Measurements from ENCODE around the gene P4HTM.

The P4HTM gene, protein sequence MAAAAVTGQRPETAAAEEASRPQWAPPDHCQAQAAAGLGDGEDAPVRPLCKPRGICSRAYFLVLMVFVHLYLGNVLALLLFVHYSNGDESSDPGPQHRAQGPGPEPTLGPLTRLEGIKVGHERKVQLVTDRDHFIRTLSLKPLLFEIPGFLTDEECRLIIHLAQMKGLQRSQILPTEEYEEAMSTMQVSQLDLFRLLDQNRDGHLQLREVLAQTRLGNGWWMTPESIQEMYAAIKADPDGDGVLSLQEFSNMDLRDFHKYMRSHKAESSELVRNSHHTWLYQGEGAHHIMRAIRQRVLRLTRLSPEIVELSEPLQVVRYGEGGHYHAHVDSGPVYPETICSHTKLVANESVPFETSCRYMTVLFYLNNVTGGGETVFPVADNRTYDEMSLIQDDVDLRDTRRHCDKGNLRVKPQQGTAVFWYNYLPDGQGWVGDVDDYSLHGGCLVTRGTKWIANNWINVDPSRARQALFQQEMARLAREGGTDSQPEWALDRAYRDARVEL

DNA sequence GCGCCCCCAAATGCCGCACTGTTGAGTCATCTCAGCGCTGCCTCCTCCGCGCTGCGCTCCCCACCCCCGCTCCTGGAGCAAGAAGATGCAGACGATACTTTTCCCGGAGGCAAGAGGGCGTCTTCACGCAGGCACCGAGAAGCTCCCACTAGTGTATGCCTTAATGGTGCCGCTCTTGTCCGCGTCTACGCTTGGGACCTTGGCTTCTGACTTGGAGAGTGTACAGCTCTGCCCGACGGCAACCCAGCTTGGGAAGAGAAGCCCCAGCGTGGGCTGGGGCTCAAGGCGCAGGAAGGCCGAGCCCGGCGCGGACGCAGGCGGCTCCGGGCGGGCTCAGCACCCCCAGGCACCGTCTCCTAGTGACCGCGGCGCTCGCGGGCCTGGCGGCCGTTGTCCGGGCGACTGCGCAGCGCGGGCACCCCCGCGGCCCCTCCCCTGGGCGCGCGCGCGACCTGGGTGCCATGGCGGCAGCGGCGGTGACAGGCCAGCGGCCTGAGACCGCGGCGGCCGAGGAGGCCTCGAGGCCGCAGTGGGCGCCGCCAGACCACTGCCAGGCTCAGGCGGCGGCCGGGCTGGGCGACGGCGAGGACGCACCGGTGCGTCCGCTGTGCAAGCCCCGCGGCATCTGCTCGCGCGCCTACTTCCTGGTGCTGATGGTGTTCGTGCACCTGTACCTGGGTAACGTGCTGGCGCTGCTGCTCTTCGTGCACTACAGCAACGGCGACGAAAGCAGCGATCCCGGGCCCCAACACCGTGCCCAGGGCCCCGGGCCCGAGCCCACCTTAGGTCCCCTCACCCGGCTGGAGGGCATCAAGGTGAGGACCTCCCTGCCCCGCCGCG lies at the start of gene P4HTM:
TSS of gene P4HTM (plus strand) at position 446 of the 840 bp plus-strand sequence. CDS start at position 462, 16 bp downstream.
- ATAC-seq (peak; percentile 88), DNase-seq (peak; percentile 88)

DNA sequence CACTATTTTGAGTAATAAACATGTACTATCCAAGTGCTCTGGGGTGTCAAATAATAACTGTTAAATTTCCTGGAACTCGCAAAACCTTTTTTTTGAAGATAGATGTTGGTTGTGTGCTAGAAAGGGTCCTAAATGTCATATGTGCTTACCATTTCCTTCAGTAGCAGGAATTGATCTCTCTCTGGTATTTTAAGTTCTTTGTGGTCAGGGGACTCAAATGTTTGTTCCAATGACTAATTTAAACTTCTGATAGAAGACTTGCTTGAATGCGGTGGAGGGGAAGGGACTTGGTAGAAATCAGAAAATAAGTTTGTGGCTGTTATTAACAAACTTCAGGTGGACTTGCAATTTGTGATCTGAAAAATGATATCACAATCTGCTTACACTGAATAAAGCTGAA lies 44.6 kb upstream of the P4HTM start:
- ATAC-seq (peak; percentile 59), DNase-seq (no peak)

DNA sequence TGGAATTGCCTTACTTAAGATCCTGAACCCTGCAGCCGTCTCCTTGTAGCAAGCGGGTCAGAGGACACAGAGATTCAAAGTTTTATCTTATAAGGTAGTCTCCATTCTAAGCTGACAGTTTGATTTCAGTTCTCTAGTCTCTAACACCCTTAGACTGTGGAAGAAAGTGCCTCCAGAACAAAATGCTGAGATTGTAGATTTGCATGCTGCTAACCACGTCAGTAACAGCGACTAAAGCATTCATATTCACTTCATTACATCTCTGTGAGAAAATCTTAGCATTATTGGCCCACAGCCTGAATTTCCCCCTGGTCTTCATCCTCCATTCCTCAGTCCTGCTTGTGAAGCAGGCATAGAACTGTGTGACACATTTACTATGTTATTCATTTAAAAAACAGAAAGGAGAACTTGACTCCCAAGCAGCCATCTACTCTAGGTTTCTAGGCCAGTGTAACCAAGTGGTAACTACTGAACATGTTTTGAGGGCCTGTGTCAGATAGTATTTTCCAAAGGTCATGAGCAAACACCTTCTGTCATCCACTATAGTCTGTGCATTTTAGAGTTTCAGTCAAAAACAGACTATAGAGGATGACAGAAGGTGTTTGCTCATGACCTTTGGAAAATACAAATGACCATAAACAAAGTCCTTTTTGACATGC lies 44.0 kb upstream of the P4HTM start:
- DNase-seq: no peak
- ATAC-seq: peak; percentile 88

DNA sequence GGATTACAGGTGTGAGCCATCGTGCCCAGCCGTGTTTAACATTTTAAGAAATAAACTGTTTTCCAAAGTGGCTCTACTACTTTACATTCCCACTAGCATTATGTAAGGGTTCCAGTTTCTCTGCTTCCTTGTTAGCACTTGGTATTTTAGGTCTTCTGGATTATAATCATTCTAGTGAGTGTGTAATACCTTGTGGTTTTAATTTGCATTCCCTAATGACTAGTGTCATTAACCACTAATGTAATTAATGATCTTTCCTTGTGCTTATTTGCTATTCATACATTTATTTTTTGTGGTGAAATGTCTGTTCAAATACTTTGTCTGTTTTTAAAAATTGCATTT lies 40.7 kb upstream of the P4HTM start:
- ATAC-seq (no peak), DNase-seq (no peak)

DNA sequence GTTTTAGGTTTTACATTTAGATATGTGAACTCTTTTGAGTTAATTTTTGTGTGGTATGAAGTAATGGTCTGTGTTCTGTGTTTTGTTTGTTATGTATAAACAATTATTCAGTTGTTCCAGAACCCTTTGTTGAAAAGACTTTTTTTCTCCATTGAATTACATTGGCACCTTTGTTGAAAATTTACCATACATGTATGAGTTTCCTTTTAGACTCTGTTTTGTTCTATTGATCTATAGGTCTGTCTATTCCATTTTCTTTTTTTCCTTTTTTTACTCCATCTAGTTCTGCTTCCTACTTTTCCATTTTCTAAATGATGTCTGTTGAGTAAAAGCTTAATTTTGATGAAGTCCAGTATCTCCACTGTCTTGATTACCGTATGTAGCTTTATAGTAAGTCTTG lies 40.0 kb upstream of the P4HTM start:
- DNase-seq (no peak), ATAC-seq (no peak)

DNA sequence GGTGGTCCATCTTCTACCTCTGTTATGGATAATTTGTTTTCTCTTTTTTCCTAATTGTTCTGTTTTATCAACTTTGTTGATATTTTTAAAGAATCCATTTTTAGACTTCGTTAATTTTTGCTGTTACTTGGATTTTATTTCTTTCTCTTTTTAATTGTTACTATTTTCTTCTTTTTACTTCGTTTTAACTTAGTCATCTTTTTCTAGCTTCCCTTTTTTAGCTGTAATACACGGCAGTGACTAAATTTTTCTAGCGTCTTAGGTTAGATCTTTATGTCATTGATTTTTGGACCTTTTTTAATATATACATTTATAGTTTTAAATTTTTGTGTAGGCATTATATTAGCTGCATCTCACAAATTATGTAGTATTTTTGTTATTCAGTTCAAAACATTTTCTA lies 38.3 kb upstream of the P4HTM start:
- no peak for DNase-seq
- no peak for ATAC-seq

DNA sequence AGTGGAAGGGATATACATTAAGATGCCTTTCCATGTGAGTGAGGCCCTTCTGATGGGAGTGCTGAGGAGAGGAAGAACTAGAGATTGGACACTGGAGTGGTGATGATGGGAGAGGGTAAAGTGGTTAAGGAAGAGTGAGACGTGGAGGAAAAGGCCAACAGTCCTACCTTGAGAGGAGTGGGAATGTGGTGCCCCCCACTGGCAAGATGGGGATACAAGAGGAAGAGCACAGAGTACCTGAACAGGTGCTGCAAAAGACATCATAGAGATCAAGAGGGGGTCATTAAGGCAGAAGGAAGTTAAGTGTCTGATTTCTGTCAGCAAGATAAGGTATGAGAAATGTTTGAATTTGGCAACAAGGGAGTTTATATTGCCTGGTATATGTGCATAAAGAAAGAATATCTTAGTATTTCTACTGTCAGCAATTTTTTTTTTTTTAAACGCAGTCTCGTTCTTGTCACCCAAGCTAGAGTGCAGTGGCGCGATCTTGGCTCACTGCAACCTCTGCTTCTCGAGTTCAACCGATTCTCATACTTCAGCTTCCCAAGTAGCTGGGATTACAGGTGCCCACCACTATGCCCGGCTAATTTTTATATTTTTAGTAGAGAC lies 37.4 kb upstream of the P4HTM start:
- ATAC-seq (no peak), DNase-seq (peak; percentile 52)

DNA sequence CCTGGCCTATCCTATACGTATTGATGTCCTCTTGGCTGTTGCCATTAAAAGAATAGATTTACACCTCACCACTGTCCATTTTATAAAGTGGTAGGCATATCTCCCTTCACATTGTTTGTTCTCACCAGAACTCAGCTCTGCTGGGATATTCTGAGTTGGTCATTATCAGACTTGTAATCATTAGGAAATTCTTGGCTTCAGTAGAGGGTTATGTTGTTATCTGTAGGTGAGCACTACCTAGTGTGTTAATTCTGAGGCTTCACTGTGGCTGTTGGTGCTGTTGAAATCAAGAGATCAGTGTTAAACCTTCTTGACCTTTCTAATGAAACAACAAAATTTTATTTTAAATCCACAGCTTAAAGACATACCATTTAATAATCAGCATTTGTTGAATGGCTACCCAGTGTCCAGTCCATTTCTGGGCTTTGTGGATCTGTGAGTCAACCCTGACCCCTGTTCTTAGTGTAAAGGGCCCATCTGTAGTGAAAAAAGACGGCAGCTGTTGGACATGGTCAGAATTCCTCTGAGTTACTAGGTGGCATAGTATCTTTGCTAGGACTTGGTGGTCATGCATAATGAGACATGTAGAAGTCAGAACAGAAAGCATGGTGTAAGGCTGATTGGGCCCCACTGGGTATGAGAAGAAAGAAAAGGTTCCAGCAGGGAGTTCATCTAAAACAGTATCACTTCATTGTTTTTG lies 32.9 kb upstream of the P4HTM start:
- DNase-seq (no peak), ATAC-seq (no peak)

DNA sequence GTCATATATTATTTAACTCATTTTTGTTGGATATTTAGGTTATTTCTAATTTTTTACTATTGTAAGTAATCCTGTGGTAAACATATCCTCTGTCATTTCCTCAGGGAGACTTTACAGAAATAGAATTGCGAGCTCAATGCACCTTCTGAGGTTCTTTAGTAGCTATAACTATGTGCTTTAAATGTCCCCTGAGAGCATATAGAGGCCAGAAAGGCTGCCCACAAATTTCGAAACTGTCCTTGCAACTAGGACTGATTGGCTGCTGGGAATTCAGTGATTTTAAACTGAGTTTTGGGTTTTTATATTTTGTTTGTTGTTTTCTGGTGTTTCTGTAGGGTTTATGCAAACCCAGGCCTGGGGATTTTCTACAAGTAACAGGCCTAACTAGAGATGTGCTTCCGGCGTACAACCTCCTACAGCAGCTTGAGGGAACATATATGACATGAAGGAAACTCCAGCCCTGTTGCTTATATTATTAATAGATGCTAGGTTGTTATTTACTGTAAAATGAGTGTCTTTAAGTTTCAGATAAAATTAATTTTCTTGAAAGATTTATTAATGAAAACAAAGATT lies 29.1 kb upstream of the P4HTM start:
- no peak for DNase-seq
- no peak for ATAC-seq

DNA sequence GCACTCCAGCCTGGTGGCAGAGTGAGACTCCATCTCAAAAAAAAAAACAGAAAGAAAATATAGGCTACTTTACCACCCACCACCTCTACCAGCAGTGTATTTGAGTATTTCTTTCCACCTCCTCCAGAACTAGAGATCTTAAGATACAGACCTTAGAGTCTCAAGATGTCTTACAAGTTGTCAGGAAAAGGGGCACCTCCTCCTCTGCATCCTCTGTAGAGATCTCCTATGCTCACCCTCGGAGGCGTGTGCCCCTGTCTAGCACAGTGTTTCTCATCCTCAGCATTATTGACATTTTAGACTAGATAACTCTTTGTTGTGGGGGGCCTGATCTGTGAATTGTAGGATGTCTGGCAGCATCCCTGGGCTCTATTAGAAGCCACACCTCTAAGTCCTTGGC lies 27.7 kb upstream of the P4HTM start:
- ATAC-seq (peak; percentile 36), DNase-seq (no peak)

DNA sequence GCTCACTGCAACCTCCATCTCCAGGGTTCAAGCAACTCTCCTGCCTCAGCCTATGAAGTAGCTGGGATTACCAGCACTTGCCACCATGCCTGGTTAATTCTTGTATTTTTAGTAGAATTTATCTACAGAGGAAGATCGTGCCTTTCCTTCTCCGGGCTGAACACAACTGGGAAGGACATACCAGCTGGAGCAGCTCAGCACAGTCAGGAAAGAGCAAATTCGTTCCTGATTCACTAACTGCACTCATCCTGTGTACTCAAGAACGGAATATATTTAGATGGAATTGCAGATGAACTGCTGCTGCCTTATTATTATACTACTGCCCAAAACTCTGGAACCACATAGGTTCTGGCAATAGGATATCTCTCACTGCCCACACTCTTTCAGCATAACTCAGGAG lies 27.1 kb upstream of the P4HTM start:
- ATAC-seq: no peak

DNA sequence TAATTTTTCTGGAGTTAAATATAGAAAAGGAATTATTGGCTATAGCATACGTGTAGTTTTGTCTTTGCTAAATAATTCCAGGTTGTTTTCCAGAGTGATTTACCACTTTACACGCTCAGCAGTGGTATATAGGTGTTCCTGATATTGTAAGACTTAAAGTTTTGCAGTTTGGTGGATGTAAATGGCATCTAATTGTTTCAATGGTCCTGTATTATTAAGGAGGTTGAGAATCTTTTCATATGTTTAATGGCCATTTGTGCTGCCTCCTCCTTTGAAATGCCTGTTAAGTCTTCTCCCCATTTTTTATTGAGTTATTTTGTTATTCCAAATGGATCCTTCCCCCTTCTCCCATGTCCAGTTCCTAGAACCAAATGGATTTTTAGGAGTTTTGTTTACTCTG lies 26.4 kb upstream of the P4HTM start:
- ATAC-seq: no peak
- DNase-seq: no peak

More for the DNA sequence above, 27.1 kb upstream of the P4HTM start:
- no peak for DNase-seq

DNA sequence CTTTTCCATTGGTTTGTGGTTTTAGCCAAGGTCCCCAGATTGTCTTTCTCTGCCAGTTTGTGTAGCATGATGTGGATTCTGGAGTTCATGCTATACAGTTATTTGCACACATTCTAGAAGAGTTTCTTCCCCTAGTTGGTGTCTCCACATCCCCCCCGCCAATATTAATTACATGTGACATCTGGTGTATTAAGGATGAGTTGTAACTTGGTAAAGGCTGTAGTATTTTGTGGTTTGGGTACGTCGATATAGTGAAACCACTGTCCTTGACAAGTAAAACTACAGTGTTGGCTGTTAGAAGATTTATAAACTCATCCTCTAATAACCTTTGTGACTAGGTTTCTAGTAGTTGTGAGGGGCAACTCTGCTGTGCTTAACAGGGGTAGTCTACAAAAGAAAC lies 23.7 kb upstream of the P4HTM start:
- no peak for ATAC-seq

DNA sequence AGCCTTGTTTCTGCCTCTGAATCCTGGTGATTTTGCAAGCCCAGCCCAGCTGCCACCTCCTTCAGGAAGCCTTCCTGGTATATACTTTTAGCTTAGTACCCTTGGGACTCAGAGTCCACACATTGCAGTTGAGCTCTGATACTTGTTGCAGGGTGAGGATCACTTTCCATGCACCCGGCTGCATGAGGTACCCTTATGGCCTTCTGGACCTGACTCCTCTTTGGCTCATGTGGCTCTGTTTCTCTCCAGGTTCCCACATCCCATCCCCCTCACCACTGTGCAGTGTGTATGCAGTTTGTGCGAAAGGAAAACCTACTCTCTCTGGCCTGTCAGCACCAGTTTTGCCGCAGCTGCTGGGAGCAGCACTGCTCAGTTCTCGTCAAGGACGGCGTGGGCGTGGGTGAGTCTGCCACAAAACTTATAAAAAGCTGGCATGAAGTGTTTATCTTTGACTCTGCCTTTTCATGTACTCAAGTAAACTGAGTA lies 23.1 kb upstream of the P4HTM start:
- ATAC-seq (no peak), DNase-seq (no peak)

More for the DNA sequence above, 23.7 kb upstream of the P4HTM start:
- no peak for DNase-seq

DNA sequence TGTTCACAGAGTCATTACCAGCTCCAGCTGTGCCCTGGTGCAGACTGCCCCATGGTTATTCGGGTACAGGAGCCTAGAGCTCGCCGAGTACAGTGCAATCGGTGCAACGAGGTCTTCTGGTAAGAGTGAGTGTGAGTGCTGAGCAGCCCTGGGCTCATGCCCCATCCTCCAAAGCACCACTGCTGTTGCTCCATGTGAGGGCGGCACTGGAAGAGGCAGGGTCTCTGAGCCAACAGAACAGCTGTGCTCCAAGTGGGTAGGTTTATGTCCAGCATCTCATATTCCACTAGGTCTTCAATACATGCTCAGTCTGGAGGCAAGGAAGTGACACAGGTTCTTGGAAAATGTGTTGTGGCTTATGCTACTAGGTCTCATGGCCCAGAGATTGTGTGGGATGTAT lies 19.5 kb upstream of the P4HTM start:
- no peak for DNase-seq
- ATAC-seq: no peak

DNA sequence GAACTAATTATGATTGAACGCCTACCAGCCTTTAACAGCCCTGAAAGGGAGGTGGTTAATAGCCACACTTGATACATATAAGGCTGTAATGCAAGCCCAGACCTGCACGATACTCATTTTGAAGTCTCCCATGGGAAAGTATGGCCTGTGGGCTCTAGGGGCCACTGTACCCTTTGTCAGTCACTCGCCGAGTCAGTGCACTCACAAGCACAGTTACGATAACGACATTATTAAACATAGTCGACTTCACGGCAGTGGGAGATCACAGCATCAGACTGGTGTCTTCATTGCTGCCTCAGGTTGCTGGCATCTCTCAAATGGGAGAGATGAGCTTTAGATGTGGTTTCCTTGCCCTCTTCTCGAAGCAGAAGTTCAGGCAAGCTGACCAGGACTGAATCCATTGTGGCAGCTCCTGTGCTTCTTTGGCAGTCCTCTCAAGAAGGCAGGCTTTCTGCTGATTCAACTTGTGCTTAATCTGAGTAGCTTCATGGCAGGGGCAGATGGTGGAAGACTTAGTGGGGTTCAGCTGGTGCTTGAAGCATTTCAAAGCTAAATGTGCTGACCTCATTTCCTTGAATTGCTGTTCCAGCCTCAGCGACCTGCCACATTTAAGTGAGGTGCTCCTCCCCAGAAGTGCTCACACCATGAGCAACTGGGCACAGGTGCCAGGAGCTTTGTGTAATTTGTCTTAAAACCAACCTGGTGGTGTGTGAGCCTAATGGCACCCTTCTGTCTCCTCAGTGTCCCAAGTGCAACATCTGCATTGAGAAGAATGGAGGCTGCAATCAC lies 15.8 kb upstream of the P4HTM start:
- no peak for DNase-seq
- ATAC-seq: no peak

DNA sequence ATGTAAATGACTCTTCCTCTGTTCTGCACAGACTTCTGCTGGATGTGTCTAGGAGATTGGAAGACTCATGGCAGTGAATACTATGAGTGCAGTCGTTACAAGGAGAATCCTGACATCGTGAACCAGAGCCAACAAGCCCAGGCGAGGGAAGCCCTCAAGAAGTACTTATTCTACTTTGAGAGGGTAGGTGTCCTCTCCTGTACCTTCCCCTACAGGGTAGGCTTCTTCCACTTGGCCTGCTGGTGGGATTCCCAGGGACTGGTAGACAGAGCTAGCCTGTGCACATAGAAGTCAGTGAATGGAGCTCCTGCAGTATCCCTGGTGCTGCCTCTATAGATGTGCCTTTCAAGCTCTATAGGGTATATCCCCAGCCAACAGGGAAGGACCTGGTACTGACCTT lies 10.6 kb upstream of the P4HTM start:
- no peak for DNase-seq
- no peak for ATAC-seq

DNA sequence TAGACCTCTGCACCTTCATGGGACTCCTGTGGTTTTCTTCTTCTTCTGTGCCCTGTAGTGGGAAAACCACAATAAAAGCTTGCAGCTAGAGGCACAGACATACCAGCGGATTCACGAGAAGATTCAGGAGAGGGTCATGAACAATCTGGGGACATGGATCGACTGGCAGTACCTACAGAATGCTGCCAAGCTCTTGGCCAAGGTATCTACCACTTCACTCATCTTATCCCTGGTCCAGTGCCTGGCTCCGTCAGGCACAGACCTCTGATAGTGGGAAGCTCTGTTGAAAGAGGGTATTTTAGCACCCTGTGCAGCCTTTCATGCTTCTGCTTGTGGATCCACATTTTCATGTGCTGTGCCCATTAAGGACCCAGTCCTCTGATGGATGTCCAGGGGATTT lies 9.7 kb upstream of the P4HTM start:
- ATAC-seq (no peak), DNase-seq (no peak)

DNA sequence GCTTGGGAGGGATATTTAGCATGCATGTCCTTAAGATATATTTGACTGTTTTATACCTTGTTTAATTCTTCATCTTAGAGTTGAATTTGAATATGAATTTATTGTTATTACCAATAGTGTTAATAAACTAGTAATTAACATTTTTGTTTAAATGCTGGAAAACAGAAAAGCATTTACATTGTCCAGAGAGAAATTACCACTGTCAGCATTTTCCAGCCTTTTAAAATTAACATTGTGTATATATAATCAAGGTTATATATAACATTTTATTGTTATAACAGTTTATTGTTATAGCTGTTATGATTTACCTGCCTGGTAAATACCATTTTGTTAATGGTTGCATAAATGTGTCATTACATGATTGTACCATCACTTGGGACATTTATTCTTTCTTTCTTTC lies 8.0 kb upstream of the P4HTM start:
- ATAC-seq (no peak), DNase-seq (no peak)

DNA sequence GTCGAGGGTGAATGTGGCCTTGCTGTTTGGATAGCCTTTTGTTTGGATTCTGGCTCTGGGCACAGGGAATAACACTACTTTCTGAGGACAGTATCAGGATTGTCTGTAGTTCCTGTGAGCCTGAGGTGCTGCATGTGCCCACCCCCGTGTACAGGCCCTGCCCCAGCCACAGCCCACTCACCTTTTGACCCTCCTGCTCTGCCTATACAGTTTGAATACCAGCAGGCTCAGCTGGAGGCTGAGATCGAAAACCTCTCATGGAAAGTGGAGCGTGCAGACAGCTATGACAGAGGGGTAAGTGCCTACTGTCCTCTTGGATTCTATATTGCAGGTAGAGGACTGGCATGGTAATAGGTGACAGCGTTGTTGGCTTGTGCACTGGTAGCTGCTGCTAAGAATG lies 7.4 kb upstream of the P4HTM start:
- no peak for ATAC-seq
- no peak for DNase-seq
